Immature natural killer cell (primary cell): ENCODE data around the gene PYDC1. TPM values are rescaled to one million over a fixed set of nuclear protein-coding genes. Genes with fewer than 3 reads are reported as not detected.
"Not testable (repeated sequence)": the region's sequence is repeated elsewhere in the genome, so short reads cannot be mapped to it uniquely, and the experiment has no call there.

Experiments used
- DNase-seq, 3 donors: peaks; one replicate each; pipeline ENCODE4 v3.0.0; 2022; ENCODE audit warnings: mixed read lengths in 1 of 3
- H3K27ac Mint-ChIP-seq, 6 donors: one replicate each; pipeline ENCODE4 v1.8.0; 2020; ENCODE audit warnings: mixed read lengths in 6 of 6, mild to moderate bottlenecking in 5 of 6, inconsistent platforms in 4 of 6, moderate library complexity in 3 of 6
- H3K27me3 Mint-ChIP-seq, 3 donors: one replicate each; pipeline ENCODE4 v1.8.0; 2020 to 2021; ENCODE audit warnings: low read depth in 3 of 3, mild to moderate bottlenecking in 3 of 3, mixed read lengths in 3 of 3, moderate library complexity in 3 of 3, inconsistent platforms in 1 of 3
- H3K36me3 Mint-ChIP-seq, 3 donors: one replicate each; pipeline ENCODE4 v1.8.0; 2020; ENCODE audit warnings: mixed read lengths in 3 of 3, inconsistent platforms in 2 of 3, mild to moderate bottlenecking in 2 of 3
- H3K4me1 Mint-ChIP-seq, 2 donors: one replicate each; pipeline ENCODE4 v1.8.0; 2020; ENCODE audit warnings: inconsistent platforms in 2 of 2, mild to moderate bottlenecking in 2 of 2, mixed read lengths in 2 of 2, moderate library complexity in 1 of 2
- H3K4me3 Mint-ChIP-seq, 5 donors: one replicate each; pipeline ENCODE4 v1.8.0; 2020; ENCODE audit warnings: mild to moderate bottlenecking in 5 of 5, mixed read lengths in 5 of 5, inconsistent platforms in 3 of 5, moderate library complexity in 3 of 5
- H3K9me3 Mint-ChIP-seq, 6 donors: one replicate each; pipeline ENCODE4 v1.8.0; 2020; ENCODE audit warnings: mild to moderate bottlenecking in 6 of 6, mixed read lengths in 6 of 6, inconsistent platforms in 4 of 6, moderate library complexity in 3 of 6
- polyA plus RNA-seq, 3 donors: library from polyadenylated mRNA; unstranded; fragments of 300-500 nt; fragmentation: Illumina TruSeq; gene quantifications; one replicate each; pipeline ENCODE4 v1.2.3, GENCODE V29; 2021

Gene PYDC1
- not detected for polyA plus RNA-seq

GRCh38 chr16:31216422-31217135 lies at the start of gene PYDC1:
PYDC1 (minus strand) TSS chr16:31217135; CDS start chr16:31217028, 107 bp downstream.
- Mint-ChIP-seq H3K4me3 (peak within 1 kb of the TSS; percentile 82 to 91 (median 88)), H3K4me1 (peaks cover 17 to 23% of the 10 kb centered on the region in 2 donors), H3K9me3 (no peaks in the 10 kb centered on the region), H3K36me3 (no peaks in the 10 kb centered on the region), H3K27ac (peak within 1 kb of the TSS in 1 of 6 donors; percentile 35), H3K27me3 (peaks cover 11 to 19% (median 17%) of the 10 kb centered on the region in 3 donors)
- peak in 2 of 3 donors; percentile 20 to 30 for DNase-seq

GRCh38 chr16:31265329-31266245 lies 48.7 kb upstream of the PYDC1 start:
- Mint-ChIP-seq H3K9me3 (no peaks in the 10 kb centered on the region), H3K27ac (peak overlapping the region; percentile 93 to 96 (median 93)), H3K36me3 (peaks cover 22 to 47% (median 24%) of the 10 kb centered on the region in 3 donors), H3K27me3 (peaks cover 0 to 5% (median 3%) of the 10 kb centered on the region in 3 donors), H3K4me3 (peak overlapping the region; percentile 75 to 86 (median 81)), H3K4me1 (peaks cover 70 to 86% of the 10 kb centered on the region in 2 donors)
- peak; percentile 50 to 66 (median 50) for DNase-seq

- DNase-seq: no peak
- H3K27ac Mint-ChIP-seq: peak overlapping the region; percentile 75 to 94 (median 89)
- peaks cover 69 to 74% of the 10 kb centered on the region in 2 donors for H3K4me1 Mint-ChIP-seq
- peaks cover 2 to 21% (median 5%) of the 10 kb centered on the region in 3 donors for H3K36me3 Mint-ChIP-seq
- peaks cover 0 to 4% (median 2%) of the 10 kb centered on the region in 3 donors for H3K27me3 Mint-ChIP-seq
- no peaks in the 10 kb centered on the region for H3K9me3 Mint-ChIP-seq
- peak overlapping the region; percentile 94 to 96 (median 95) for H3K4me3 Mint-ChIP-seq
Measured at GRCh38 chr16:31262084-31262483, 45.1 kb upstream of the PYDC1 start.

- Mint-ChIP-seq H3K4me3 (peak overlapping the region; percentile 94 to 96 (median 95)), H3K9me3 (no peaks in the 10 kb centered on the region), H3K27me3 (peaks cover 0 to 2% (median 0%) of the 10 kb centered on the region in 3 donors), H3K27ac (peak overlapping the region; percentile 75 to 94 (median 88)), H3K36me3 (peaks cover 0 to 9% (median 4%) of the 10 kb centered on the region in 3 donors), H3K4me1 (peaks cover 59 to 61% of the 10 kb centered on the region in 2 donors)
- DNase-seq: no peak
Measured at GRCh38 chr16:31260136-31260931, 43.4 kb upstream of the PYDC1 start.

DNA sequence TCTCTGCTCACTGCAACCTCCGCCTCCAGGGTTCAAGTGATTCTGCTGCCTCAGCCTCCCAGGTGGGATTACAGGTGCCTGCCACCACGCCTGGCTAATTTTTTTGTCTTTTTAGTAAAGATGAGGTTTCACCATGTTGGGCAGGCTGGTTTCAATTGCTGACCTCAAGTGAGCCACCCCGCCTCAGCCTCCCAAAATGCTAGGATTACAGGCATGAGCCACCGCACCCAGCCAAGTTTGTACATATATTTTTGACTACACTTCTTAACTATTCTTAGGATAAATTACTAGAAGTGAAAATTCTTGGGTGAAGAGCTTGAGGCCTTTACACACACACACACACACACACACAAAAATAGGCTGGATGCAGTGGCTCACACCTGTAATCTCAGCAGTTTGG lies 41.4 kb upstream of the PYDC1 start:
- Mint-ChIP-seq H3K27ac (no peak overlapping the region), H3K36me3 (peaks cover 0 to 6% (median 4%) of the 10 kb centered on the region in 3 donors), H3K4me3 (peak overlapping the region in 3 of 5 donors; percentile 56 to 64 (median 63)), H3K27me3 (peaks cover 0 to 2% (median 2%) of the 10 kb centered on the region in 3 donors), H3K9me3 (no peaks in the 10 kb centered on the region), H3K4me1 (peaks cover 60 to 61% of the 10 kb centered on the region in 2 donors)
- no peak for DNase-seq

DNA sequence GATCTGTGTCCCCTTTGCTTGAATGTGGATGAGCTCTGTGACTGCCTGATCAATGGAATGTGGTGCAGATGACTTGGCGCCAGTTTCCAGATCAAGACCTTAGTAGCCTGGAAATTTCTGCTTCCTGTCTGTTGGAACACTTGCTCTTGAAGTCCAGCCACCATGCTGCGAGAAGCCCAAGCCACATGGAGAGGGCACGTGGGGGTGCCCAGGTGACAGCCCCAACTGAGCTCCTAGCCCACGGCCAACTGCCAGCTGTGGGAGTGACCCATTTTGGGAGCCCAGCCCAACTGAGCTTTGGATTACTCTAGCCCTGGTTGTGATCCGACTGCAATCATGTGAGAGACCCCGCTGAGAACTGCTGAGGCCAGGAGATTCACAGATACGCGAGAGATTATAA lies 39.5 kb upstream of the PYDC1 start:
- Mint-ChIP-seq H3K27ac (peak overlapping the region in 1 of 6 donors; percentile 28), H3K27me3 (peaks cover 0 to 2% (median 2%) of the 10 kb centered on the region in 3 donors), H3K4me1 (peaks cover 52 to 55% of the 10 kb centered on the region in 2 donors), H3K4me3 (no peak overlapping the region), H3K36me3 (no peaks in the 10 kb centered on the region), H3K9me3 (no peaks in the 10 kb centered on the region)
- no peak for DNase-seq

DNA sequence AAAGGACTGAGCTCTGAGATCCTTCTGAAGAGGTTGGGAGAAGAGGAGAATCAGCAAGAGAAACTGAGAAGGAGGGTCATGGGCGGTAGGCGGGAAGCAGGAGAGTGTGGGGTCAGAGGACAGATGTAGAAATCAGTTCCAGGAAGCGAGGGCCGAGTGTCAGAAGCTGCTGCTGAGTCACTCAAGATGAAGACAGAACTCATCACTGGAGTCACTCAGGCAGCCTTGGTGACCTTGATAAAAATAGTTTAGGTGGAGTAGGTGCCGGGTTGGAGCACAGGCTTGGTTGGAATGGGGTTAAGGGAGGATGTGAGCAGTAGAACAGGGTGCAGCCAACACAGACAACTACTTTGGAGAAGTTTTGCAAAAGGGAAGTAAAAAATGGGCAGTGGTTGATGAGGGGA lies 36.7 kb upstream of the PYDC1 start:
- H3K27me3 Mint-ChIP-seq: peaks cover 0 to 6% (median 2%) of the 10 kb centered on the region in 3 donors
- peak in 1 of 3 donors; percentile 22 for DNase-seq
- H3K4me3 Mint-ChIP-seq: peak overlapping the region; percentile 57 to 74 (median 67)
- peaks cover 26 to 33% of the 10 kb centered on the region in 2 donors for H3K4me1 Mint-ChIP-seq
- H3K27ac Mint-ChIP-seq: peak overlapping the region; percentile 48 to 86 (median 76)
- H3K36me3 Mint-ChIP-seq: no peaks in the 10 kb centered on the region
- H3K9me3 Mint-ChIP-seq: no peaks in the 10 kb centered on the region

DNA sequence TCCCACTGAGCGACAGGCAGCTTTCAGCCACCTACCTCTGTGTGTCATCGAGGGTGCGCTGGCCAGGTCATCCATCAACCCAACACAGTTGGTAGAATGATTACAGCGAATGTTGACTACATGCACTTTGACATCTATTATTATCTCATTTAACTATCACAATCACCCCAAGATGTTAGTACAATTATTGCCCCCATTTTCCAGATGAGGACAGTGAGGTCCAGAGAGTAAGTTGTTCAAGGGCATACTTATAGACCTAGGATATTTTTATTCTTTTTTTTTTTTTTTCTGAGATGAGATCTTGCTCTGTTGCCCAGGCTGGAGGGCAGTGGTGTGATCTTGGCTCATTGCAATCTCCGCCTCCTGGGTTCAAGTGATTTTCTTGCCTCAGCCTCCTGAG lies 34.5 kb upstream of the PYDC1 start:
- Mint-ChIP-seq H3K27me3 (peaks cover 0 to 6% (median 3%) of the 10 kb centered on the region in 3 donors), H3K27ac (no peak overlapping the region), H3K4me1 (peaks cover 22 to 29% of the 10 kb centered on the region in 2 donors), H3K36me3 (no peaks in the 10 kb centered on the region), H3K9me3 (no peaks in the 10 kb centered on the region), H3K4me3 (no peak overlapping the region)
- DNase-seq: no peak

DNA sequence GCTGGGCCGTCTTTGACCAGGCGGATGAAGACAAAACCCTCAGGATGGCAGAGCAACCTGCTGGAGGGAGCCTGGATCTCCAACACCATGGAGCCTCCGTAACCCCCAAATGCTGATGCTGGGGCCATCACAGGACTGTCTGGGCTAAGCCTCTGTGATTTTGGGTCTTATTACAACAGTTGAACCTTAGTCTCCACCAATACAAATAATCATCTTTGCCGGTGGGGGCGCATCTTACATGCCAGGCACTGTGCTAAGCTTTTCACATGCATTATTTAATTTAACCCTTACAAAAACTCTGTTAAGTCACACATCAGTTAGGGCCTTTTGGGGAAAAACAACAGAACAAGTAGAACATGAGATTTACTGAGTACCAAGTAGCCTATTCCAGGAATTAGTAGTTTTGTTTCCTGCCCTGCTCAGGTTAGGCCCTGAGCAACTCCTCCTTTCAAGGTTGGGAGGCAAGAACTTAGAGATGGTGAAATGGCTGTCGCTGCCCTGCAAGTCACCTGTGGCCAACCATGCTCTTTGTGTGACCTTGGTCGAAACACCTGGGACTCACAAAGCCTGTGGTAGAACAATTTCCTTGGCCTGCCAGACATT lies 33.9 kb upstream of the PYDC1 start:
- no peaks in the 10 kb centered on the region for H3K36me3 Mint-ChIP-seq
- H3K9me3 Mint-ChIP-seq: no peaks in the 10 kb centered on the region
- H3K27ac Mint-ChIP-seq: no peak overlapping the region
- peaks cover 0 to 6% (median 3%) of the 10 kb centered on the region in 3 donors for H3K27me3 Mint-ChIP-seq
- no peak overlapping the region for H3K4me3 Mint-ChIP-seq
- peaks cover 22 to 28% of the 10 kb centered on the region in 2 donors for H3K4me1 Mint-ChIP-seq
- DNase-seq: no peak

GRCh38 chr16:31248344-31248743 lies 31.4 kb upstream of the PYDC1 start:
- Mint-ChIP-seq H3K27me3 (peaks cover 0 to 4% (median 1%) of the 10 kb centered on the region in 3 donors), H3K9me3 (no peaks in the 10 kb centered on the region), H3K36me3 (no peaks in the 10 kb centered on the region), H3K4me1 (peaks cover 11 to 15% of the 10 kb centered on the region in 2 donors), H3K4me3 (no peak overlapping the region), H3K27ac (no peak overlapping the region)
- no peak for DNase-seq

DNA sequence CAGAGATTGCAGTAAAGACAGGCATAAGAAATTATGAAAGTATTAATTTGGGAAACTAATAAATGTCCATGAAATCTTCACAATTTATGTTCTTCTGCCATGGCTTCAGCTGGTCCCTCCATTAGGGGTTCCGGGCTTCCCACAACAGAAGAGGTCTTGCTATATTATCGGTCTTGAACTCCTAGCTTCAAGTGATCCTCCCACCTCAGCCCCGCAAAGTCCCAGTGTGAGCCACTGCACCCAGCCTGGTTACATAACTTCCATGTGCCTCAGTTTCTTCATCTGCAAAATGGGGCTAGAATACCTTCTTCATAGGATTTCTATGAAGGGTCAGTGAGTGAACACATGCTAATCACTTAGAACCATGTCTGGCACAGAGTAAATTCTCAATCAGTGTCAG lies 29.4 kb upstream of the PYDC1 start:
- Mint-ChIP-seq H3K4me1 (peaks cover 0 to 2% of the 10 kb centered on the region in 2 donors), H3K27ac (no peak overlapping the region)

GRCh38 chr16:31245598-31245997 lies 28.7 kb upstream of the PYDC1 start:
- H3K9me3 Mint-ChIP-seq, DNase-seq, H3K4me1 Mint-ChIP-seq, H3K4me3 Mint-ChIP-seq, H3K36me3 Mint-ChIP-seq, H3K27me3 Mint-ChIP-seq: not testable (repeated sequence)
- H3K27ac Mint-ChIP-seq: peak overlapping the region in 1 of 6 donors; percentile 34

More for the DNA sequence above, 29.4 kb upstream of the PYDC1 start:
- Mint-ChIP-seq H3K4me3 (no peak overlapping the region), H3K36me3 (no peaks in the 10 kb centered on the region), H3K9me3 (no peaks in the 10 kb centered on the region), H3K27me3 (peaks cover 0 to 4% (median 1%) of the 10 kb centered on the region in 3 donors)
- no peak for DNase-seq
